ENCODE data around the gene YJEFN3. TPM values are rescaled to one million over a fixed set of nuclear protein-coding genes. Genes with fewer than 3 reads are reported as not detected.
A peak's percentile ranks its signal among the peaks of the same experiment; 100 is the strongest.

The YJEFN3 gene
- polyA plus RNA-seq, 3 donors = 2.3 TPM; not detected in 2

- peaks cover 0 to 10% (median 3%) of the 10 kb centered on the region in 3 donors for H3K27me3 Mint-ChIP-seq (ENCODE audit: low read depth in 3 of 3)
- intact Hi-C loops (cut with micrococcal nuclease) = no loop called here
- H3K4me3 ChIP-seq (replicated peaks in 1 of 3; ENCODE audit: low read depth in 2 of 3, low read length in 3 of 3) = no peak overlapping the region
- H3K4me2 ChIP-seq (replicated peaks; ENCODE audit: extremely low read depth, low read length, poor library complexity, severe bottlenecking) = no peak overlapping the region
- no peaks in the 10 kb centered on the region for H3K9me3 Mint-ChIP-seq
- H3K4me1 ChIP-seq (ENCODE audit: control insufficient read depth in 1 of 2, insufficient read depth in 2 of 2, low read length in 2 of 2) = peaks cover 0 to 3% of the 10 kb centered on the region in 2 donors
- H3K79me2 ChIP-seq (ENCODE audit: insufficient read depth, low read length) = no peaks in the 10 kb centered on the region
- no peaks in the 10 kb centered on the region for H3K9me3 ChIP-seq (replicated peaks in 1 of 2; ENCODE audit: control insufficient read depth in 1 of 2, insufficient read depth in 1 of 2, low read length in 2 of 2)
- no peaks in the 10 kb centered on the region for H3K36me3 ChIP-seq (replicated peaks in 1 of 2; ENCODE audit: control insufficient read depth in 1 of 2, insufficient read depth in 2 of 2, low read length in 2 of 2)
- 66% methylated on average over 2 of the region's 4 CpGs for WGBS (ENCODE audit: insufficient coverage)
- no peaks in the 10 kb centered on the region for H4K20me1 ChIP-seq (ENCODE audit: insufficient read depth, low read length)
- TF ChIP-seq, protein P1, sequence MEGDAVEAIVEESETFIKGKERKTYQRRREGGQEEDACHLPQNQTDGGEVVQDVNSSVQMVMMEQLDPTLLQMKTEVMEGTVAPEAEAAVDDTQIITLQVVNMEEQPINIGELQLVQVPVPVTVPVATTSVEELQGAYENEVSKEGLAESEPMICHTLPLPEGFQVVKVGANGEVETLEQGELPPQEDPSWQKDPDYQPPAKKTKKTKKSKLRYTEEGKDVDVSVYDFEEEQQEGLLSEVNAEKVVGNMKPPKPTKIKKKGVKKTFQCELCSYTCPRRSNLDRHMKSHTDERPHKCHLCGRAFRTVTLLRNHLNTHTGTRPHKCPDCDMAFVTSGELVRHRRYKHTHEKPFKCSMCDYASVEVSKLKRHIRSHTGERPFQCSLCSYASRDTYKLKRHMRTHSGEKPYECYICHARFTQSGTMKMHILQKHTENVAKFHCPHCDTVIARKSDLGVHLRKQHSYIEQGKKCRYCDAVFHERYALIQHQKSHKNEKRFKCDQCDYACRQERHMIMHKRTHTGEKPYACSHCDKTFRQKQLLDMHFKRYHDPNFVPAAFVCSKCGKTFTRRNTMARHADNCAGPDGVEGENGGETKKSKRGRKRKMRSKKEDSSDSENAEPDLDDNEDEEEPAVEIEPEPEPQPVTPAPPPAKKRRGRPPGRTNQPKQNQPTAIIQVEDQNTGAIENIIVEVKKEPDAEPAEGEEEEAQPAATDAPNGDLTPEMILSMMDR (IDR thresholded peaks at IDR 0.05) = no peak
- no peak for DNase-seq
- peak overlapping the region; percentile 21 for H2AFZ ChIP-seq (ENCODE audit: insufficient read depth, low read depth, low read length, poor library complexity, severe bottlenecking)
- no peak overlapping the region for H3K9ac ChIP-seq (ENCODE audit: insufficient read depth, low read length, poor library complexity, severe bottlenecking)
- H3K27ac ChIP-seq (ENCODE audit: low read depth in 1 of 2, low read length in 2 of 2) = no peak overlapping the region
- H3K27me3 ChIP-seq (ENCODE audit: control insufficient read depth in 2 of 2, insufficient read depth in 2 of 2, low read length in 2 of 2) = no peaks in the 10 kb centered on the region
- H3K4me1 Mint-ChIP-seq = peaks cover 6% of the 10 kb centered on the region
- H3K4me3 Mint-ChIP-seq = no peak overlapping the region
- H3K36me3 Mint-ChIP-seq = no peaks in the 10 kb centered on the region
- no peak overlapping the region for H3K27ac Mint-ChIP-seq
These were observed 31.2 kb downstream of the YJEFN3 start for GRCh38 chr19:19559931-19560330.

DNA sequence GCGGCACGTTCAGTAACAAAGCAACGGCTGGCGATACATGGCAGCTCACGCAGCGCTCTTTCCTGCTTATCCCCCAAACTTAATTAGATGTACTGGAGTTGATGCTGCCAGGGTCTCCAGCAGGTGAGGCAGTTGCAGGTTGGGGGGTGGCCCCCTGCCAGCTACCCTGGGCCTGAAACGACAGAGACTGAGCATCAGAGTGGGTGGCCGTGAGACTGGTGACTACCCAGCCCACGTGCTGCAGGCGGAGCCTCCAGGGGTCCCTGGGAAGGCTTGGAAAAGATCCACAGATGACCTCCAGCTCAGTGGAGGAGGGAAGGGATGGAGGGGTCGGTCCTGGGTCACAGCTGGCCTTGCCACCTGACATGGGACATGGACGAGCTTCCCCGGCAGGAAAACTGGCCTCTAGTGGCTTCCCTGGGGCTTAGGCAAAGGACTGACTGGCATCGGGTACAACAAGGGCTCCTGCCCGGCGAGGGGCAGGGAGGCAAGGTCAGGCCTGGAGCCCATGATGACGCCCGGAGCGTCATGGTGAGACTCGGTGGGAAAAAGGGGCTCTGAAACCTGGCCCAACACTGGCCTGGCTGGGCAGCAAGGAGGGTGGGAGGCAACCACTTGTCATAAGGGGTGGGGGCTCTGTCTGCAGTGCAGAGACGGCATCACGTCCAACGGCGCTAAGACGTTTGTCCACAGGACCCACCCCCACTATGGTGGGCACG, 33.4 kb downstream of the YJEFN3 start:
- Histone ChIP-seq H3K36me3 (replicated peaks in 1 of 2; ENCODE audit: control insufficient read depth in 1 of 2, insufficient read depth in 2 of 2, low read length in 2 of 2) (no peaks in the 10 kb centered on the region), H2AFZ (ENCODE audit: insufficient read depth, low read depth, low read length, poor library complexity, severe bottlenecking) (no peak overlapping the region), H3K4me1 (ENCODE audit: control insufficient read depth in 1 of 2, insufficient read depth in 2 of 2, low read length in 2 of 2) (peaks cover 0 to 3% of the 10 kb centered on the region in 2 donors), H3K27me3 (ENCODE audit: control insufficient read depth in 2 of 2, insufficient read depth in 2 of 2, low read length in 2 of 2) (no peaks in the 10 kb centered on the region), H3K79me2 (ENCODE audit: insufficient read depth, low read length) (no peaks in the 10 kb centered on the region), H3K4me2 (replicated peaks; ENCODE audit: extremely low read depth, low read length, poor library complexity, severe bottlenecking) (no peak overlapping the region), H3K9me3 (replicated peaks in 1 of 2; ENCODE audit: control insufficient read depth in 1 of 2, insufficient read depth in 1 of 2, low read length in 2 of 2) (no peaks in the 10 kb centered on the region), H4K20me1 (ENCODE audit: insufficient read depth, low read length) (no peaks in the 10 kb centered on the region), H3K9ac (ENCODE audit: insufficient read depth, low read length, poor library complexity, severe bottlenecking) (no peak overlapping the region), H3K4me3 (replicated peaks in 1 of 3; ENCODE audit: low read depth in 2 of 3, low read length in 3 of 3) (no peak overlapping the region), H3K27ac (ENCODE audit: low read depth in 1 of 2, low read length in 2 of 2) (no peak overlapping the region)
- intact Hi-C loops (cut with micrococcal nuclease) = no loop called here
- peaks cover 6% of the 10 kb centered on the region for H3K4me1 Mint-ChIP-seq
- H3K4me3 Mint-ChIP-seq = no peak overlapping the region
- 93% methylated on average over 13 of the region's 26 CpGs for WGBS (ENCODE audit: insufficient coverage)
- H3K9me3 Mint-ChIP-seq = no peaks in the 10 kb centered on the region
- H3K27ac Mint-ChIP-seq = peak overlapping the region in 1 of 7 donors; percentile 74
- TF ChIP-seq, protein P1 (IDR thresholded peaks at IDR 0.05) = no peak
- peaks cover 0 to 10% (median 3%) of the 10 kb centered on the region in 3 donors for H3K27me3 Mint-ChIP-seq (ENCODE audit: low read depth in 3 of 3)
- no peak for DNase-seq
- no peaks in the 10 kb centered on the region for H3K36me3 Mint-ChIP-seq
